Endothelial cell of umbilical vein (primary cell): ENCODE results near the gene VPS35. TPM values are rescaled to one million over a fixed set of nuclear protein-coding genes. Genes with fewer than 3 reads are reported as not detected.

ENCODE experiments used
- BruUV-seq: library from RNA; stranded (reverse); fragments of 400-500 nt; replicated peaks from 2 replicates; lab custom pipeline; 2021; lab: Mats Ljungman, UMichigan
- CTCF ChIA-PET: fragments of 300-600, 350-600 bp; sonication (Branson Sonifier 250); formaldehyde crosslinking; loops from one replicate; lab custom pipeline; 2021; ENCODE audit warnings: antibody characterized with exemption, inconsistent platforms; lab: Charles Lee
- POLR2A ChIA-PET: fragments of 300-600, 350-600 bp; sonication (Branson Sonifier 250); formaldehyde crosslinking; loops from one replicate; lab custom pipeline; 2021; ENCODE audit warnings: antibody characterized with exemption, inconsistent platforms; lab: Charles Lee
- DNase-seq: peaks from one replicate; pipeline ENCODE4 v3.0.0-alpha.2; 2011; ENCODE audit warnings: low read depth, low spot score
- FAIRE-seq: peaks from 2 replicates; lab custom pipeline; 2011; peaks lifted over from hg19 to GRCh38; lab: Jason Lieb, UNC
- H2AFZ ChIP-seq: 2 replicates; pipeline ENCODE4 v1.6.0; 2012; ENCODE audit warnings: low read depth, low read length, control low read depth, inconsistent platforms
- H3K27ac ChIP-seq: 2 replicates; pipeline ENCODE4 v1.5.1; 2011; ENCODE audit warnings: low read depth, mild to moderate bottlenecking, control low read depth, low read length, moderate library complexity; ENCODE audit not compliant: insufficient read depth
- H3K27me3 ChIP-seq, 2 experiments: 2 replicates each; pipeline versions ENCODE4 v1.6.0 to v1.6.1; 2011; ENCODE audit warnings: low read length in 2 of 2, mixed read lengths in 1 of 2; ENCODE audit not compliant: control insufficient read depth in 2 of 2, insufficient read depth in 2 of 2
- H3K36me3 ChIP-seq, 2 experiments: 2 replicates in 1 of 2; 3 replicates in 1 of 2; pipeline ENCODE4 v1.5.1; 2011; ENCODE audit warnings: low read length in 2 of 2, mild to moderate bottlenecking in 1 of 2, moderate library complexity in 1 of 2; ENCODE audit not compliant: control insufficient read depth in 2 of 2, insufficient read depth in 2 of 2; ENCODE audit errors: extremely low read depth in 1 of 2
- H3K4me1 ChIP-seq: 3 replicates; pipeline ENCODE4 v1.5.1; 2011; ENCODE audit warnings: mild to moderate bottlenecking, low read length; ENCODE audit not compliant: control insufficient read depth, insufficient read depth; ENCODE audit errors: extremely low read depth
- H3K4me2 ChIP-seq: 2 replicates; pipeline ENCODE4 v1.6.1; 2011; ENCODE audit warnings: low read length, control low read depth, mixed read lengths; ENCODE audit not compliant: insufficient read depth
- H3K4me3 ChIP-seq, 3 experiments: fragments of 200-600 bp in 1 of 3; sonication (generic), shearing (Covaris generic) in 1 of 3; replicated peaks in 1 of 3; 2 replicates each; pipeline ENCODE4 v1.5.1; 2011 to 2016; ENCODE audit warnings: control low read depth in 3 of 3, low read length in 3 of 3, mild to moderate bottlenecking in 2 of 3, inconsistent platforms in 1 of 3, low read depth in 1 of 3, moderate library complexity in 1 of 3; ENCODE audit not compliant: insufficient read depth in 1 of 3
- H3K79me2 ChIP-seq: 2 replicates; pipeline ENCODE4 v1.6.0; 2012; ENCODE audit warnings: low read length, inconsistent platforms; ENCODE audit not compliant: control insufficient read depth, insufficient read depth
- H3K9ac ChIP-seq: replicated peaks from 2 replicates; pipeline ENCODE3; 2011; ENCODE audit warnings: low read length, control low read depth; ENCODE audit not compliant: insufficient read depth; ENCODE audit errors: extremely low read depth
- H3K9me1 ChIP-seq: replicated peaks from 3 replicates; pipeline ENCODE4 v1.6.0; 2011; ENCODE audit warnings: mild to moderate bottlenecking, low read length; ENCODE audit not compliant: control insufficient read depth, insufficient read depth; ENCODE audit errors: extremely low read depth
- H3K9me3 ChIP-seq: replicated peaks from 2 replicates; pipeline ENCODE4 v1.5.1; 2012; ENCODE audit warnings: low read length, inconsistent platforms; ENCODE audit not compliant: control insufficient read depth, insufficient read depth
- H4K20me1 ChIP-seq: replicated peaks from 2 replicates; pipeline ENCODE3; 2011; ENCODE audit warnings: mild to moderate bottlenecking, low read length; ENCODE audit not compliant: control insufficient read depth, insufficient read depth; ENCODE audit errors: extremely low read depth
- EZH2 ChIP-seq: IDR thresholded peaks from 2 replicates; pipeline ENCODE4 v1.6.1; 2012; ENCODE audit warnings: borderline replicate concordance, low read depth, mild to moderate bottlenecking, moderate library complexity, low read length, inconsistent platforms; ENCODE audit not compliant: severe bottlenecking
- FOS ChIP-seq: IDR thresholded peaks from 2 replicates; pipeline ENCODE4 v1.6.1; 2011; ENCODE audit warnings: mild to moderate bottlenecking, low read length, moderate library complexity, borderline replicate concordance; ENCODE audit not compliant: insufficient read depth
- GATA2 ChIP-seq: IDR thresholded peaks from 2 replicates; pipeline ENCODE4 v1.7.0; 2011; ENCODE audit warnings: low read depth, mild to moderate bottlenecking, moderate library complexity, mixed read lengths, low read length; ENCODE audit not compliant: insufficient read length, insufficient read depth
- JUN ChIP-seq: IDR thresholded peaks from 2 replicates; pipeline ENCODE4 v1.6.1; 2011; ENCODE audit warnings: borderline replicate concordance, low read depth; ENCODE audit not compliant: insufficient read length, insufficient read depth
- MYC ChIP-seq: IDR thresholded peaks from one replicate; pipeline ENCODE4 v1.6.1; 2011; ENCODE audit warnings: mild to moderate bottlenecking, low read depth, low read length
- POLR2A ChIP-seq: IDR thresholded peaks from 2 replicates; pipeline ENCODE4 v1.6.1; 2012; ENCODE audit warnings: low read depth, mild to moderate bottlenecking, control low read depth, low read length
- POLR2AphosphoS5 ChIP-seq: IDR thresholded peaks from 2 replicates; pipeline ENCODE4 v1.6.1; 2012; ENCODE audit warnings: low read depth, mild to moderate bottlenecking, control low read depth, low read length, moderate library complexity; ENCODE audit not compliant: insufficient read depth
- dilution Hi-C: fragments of 300-500 bp; cut with MboI; formaldehyde crosslinking; loops from one replicate; pipeline ENCODE4 v1.15.0; 2019; ENCODE audit warnings: low sequenced_read_pairs; ENCODE audit not compliant: extremely low pct_ligation_motif_present
- intact Hi-C: fragments of 100-400 bp; cut with micrococcal nuclease; formaldehyde crosslinking; loops from one replicate; pipeline ENCODE4 v1.10.0; 2022
- polyA plus RNA-seq, 4 experiments: library from polyadenylated mRNA; depleted of rRNA in 3 of 4; stranded (reverse) in 3 of 4; unstranded in 1 of 4; fragments of >200 nt; gene quantifications; 2 replicates each; pipeline versions ENCODE4 v1.2.1 to v1.2.3, GENCODE V29; 2011 to 2012; ENCODE audit warnings: missing spikeins in 1 of 4
- total RNA-seq: library from RNA; stranded (reverse); gene quantifications from 2 replicates; pipeline ENCODE4 v1.2.3, GENCODE V29; 2021
- TF ChIP-seq, protein P1 (sequence below), 2 donors: IDR thresholded peaks; 1 replicate in 1 of 2; 2 replicates in 1 of 2; pipeline ENCODE4 v1.5.1; 2011; ENCODE audit warnings: low read length in 2 of 2, mild to moderate bottlenecking in 2 of 2, moderate library complexity in 2 of 2, control low read depth in 1 of 2, inconsistent platforms in 1 of 2, low read depth in 1 of 2; ENCODE audit not compliant: insufficient read depth in 1 of 2; ENCODE audit errors: extremely low read depth in 1 of 2
- TF ChIP-seq, protein P2 (sequence below): IDR thresholded peaks from 2 replicates; pipeline ENCODE4 v1.6.1; 2011; ENCODE audit not compliant: insufficient read depth, insufficient read length

Gene VPS35
- total and polyA plus RNA-seq, 2 donors (not counting 3 experiments of a cell fraction or from before 2014, with no cell fraction given): 19.7 to 102 TPM

DNA sequence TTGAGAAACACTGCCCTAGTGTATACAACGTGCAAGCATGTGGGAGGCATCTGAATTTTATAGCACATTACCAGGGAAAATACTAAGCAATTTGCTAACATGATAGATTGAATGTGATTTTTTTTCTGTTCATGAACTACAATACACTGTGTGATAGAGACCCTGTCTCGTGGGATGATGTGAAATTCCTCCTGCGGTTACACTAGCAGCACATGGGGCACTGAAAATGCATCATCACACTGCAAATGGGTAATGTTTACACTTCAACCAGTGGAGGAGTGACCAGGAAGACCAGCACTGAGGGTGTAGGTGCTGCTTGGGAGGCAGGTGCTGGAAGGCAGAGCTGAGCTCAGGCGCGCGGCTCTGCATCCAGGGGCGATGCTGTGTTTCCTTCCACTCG, 29.2 kb upstream of the VPS35 start:
- Histone ChIP-seq H3K36me3 (no peaks in the 10 kb centered on the region), H3K9me1 (no peaks in the 10 kb centered on the region), H3K4me2 (no peak overlapping the region), H3K79me2 (no peaks in the 10 kb centered on the region), H2AFZ (no peak overlapping the region), H3K9me3 (no peaks in the 10 kb centered on the region), H3K27ac (no peak overlapping the region), H4K20me1 (no peaks in the 10 kb centered on the region), H3K4me3 (no peak overlapping the region), H3K4me1 (no peaks in the 10 kb centered on the region), H3K9ac (no peak overlapping the region), H3K27me3 (no peaks in the 10 kb centered on the region)
- BruUV-seq: no TSS peak
- FAIRE-seq: no peak
- ChIA-PET POLR2A (no interaction called here), CTCF (no interaction called here)
- TF ChIP-seq, protein P1, sequence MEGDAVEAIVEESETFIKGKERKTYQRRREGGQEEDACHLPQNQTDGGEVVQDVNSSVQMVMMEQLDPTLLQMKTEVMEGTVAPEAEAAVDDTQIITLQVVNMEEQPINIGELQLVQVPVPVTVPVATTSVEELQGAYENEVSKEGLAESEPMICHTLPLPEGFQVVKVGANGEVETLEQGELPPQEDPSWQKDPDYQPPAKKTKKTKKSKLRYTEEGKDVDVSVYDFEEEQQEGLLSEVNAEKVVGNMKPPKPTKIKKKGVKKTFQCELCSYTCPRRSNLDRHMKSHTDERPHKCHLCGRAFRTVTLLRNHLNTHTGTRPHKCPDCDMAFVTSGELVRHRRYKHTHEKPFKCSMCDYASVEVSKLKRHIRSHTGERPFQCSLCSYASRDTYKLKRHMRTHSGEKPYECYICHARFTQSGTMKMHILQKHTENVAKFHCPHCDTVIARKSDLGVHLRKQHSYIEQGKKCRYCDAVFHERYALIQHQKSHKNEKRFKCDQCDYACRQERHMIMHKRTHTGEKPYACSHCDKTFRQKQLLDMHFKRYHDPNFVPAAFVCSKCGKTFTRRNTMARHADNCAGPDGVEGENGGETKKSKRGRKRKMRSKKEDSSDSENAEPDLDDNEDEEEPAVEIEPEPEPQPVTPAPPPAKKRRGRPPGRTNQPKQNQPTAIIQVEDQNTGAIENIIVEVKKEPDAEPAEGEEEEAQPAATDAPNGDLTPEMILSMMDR (IDR thresholded peaks at IDR 0.05; ENCODE audit: extremely low read depth in 1 of 2, insufficient read depth in 1 of 2, low read depth in 1 of 2, low read length in 2 of 2): no peak
- TF ChIP-seq MYC: no peak
- no peak for TF ChIP-seq POLR2A
- TF ChIP-seq GATA2: no peak
- TF ChIP-seq EZH2: no peak
- no peak for TF ChIP-seq POLR2AphosphoS5
- no peak for TF ChIP-seq FOS
- TF ChIP-seq, protein P2, sequence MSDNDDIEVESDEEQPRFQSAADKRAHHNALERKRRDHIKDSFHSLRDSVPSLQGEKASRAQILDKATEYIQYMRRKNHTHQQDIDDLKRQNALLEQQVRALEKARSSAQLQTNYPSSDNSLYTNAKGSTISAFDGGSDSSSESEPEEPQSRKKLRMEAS: no peak
- TF ChIP-seq JUN: no peak
- no peak for DNase-seq
- intact Hi-C loops (no loop called here), dilution Hi-C loops (no loop called here)
